ENCODE results near the gene FAM237A.

DNA sequence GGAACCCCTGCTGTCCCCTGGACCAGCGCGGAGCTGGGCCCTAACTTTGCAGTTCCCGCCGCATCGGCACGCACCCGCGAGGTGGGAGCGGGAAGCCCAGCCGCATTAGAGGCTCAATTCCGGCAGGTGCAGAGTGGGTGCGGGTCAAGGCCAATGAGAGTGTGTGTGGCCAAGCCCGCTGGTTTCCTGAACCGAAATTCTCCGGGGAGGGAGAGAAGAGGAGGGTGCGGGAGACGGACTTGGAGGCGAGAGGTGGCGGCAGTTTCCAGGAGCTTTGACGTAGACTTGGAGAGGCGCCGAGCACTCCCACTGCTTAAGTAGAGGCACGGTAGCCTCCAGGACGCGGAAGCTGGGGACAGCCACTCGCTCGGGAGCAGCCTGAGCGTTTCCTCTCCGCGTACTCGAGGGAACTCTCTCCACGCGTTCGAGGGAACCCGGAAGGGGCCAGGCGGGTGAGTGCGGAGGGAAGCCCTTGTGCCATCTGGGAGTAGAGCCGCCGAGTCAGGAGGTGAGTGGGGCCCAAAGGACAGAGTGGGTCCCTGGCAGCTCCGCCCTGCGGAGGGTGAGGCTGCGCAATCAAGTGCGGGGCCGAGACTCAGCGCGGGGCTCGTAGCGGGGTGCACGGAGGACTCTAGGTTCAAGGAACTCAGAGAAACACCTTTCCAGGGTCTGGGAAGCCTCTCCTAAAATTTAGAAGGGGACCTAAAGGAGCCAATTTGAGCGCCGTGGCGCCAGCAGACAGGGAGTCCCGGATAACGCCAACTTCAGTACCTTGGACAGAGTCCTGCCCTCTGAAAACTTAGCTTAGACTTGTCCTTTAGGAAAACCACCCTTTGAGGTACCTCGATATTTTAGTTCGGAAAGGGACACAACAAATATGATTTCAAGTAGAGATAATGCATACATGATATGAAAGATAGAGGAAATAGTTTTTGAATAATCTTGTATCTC is at the start of gene FAM237A:
- TF ChIP-seq CTCF (IDR thresholded peaks at IDR 0.05) (no peak), POLR2AphosphoS5 (IDR thresholded peaks at IDR 0.05; ENCODE audit: low read depth, low read length) (no peak), EP300 (IDR thresholded peaks at IDR 0.05; ENCODE audit: borderline replicate concordance in 1 of 2, low read depth in 1 of 2, low read length in 1 of 2) (no peak)
- TF ChIP-seq, protein P1, sequence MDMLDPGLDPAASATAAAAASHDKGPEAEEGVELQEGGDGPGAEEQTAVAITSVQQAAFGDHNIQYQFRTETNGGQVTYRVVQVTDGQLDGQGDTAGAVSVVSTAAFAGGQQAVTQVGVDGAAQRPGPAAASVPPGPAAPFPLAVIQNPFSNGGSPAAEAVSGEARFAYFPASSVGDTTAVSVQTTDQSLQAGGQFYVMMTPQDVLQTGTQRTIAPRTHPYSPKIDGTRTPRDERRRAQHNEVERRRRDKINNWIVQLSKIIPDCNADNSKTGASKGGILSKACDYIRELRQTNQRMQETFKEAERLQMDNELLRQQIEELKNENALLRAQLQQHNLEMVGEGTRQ (IDR thresholded peaks at IDR 0.05; ENCODE audit: borderline replicate concordance, low read depth, low read length) = no peak
- TF ChIP-seq, protein P2, sequence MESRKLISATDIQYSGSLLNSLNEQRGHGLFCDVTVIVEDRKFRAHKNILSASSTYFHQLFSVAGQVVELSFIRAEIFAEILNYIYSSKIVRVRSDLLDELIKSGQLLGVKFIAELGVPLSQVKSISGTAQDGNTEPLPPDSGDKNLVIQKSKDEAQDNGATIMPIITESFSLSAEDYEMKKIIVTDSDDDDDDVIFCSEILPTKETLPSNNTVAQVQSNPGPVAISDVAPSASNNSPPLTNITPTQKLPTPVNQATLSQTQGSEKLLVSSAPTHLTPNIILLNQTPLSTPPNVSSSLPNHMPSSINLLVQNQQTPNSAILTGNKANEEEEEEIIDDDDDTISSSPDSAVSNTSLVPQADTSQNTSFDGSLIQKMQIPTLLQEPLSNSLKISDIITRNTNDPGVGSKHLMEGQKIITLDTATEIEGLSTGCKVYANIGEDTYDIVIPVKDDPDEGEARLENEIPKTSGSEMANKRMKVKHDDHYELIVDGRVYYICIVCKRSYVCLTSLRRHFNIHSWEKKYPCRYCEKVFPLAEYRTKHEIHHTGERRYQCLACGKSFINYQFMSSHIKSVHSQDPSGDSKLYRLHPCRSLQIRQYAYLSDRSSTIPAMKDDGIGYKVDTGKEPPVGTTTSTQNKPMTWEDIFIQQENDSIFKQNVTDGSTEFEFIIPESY (IDR thresholded peaks at IDR 0.05; ENCODE audit: borderline replicate concordance, low read depth) = no peak

All from SK-N-SH (cell line).